ENCODE data around the gene TSC1. TPM values are rescaled to one million over a fixed set of nuclear protein-coding genes. Genes with fewer than 3 reads are reported as not detected.

Gene TSC1
- total and polyA plus RNA-seq, 10 of the 15 experiments (the other 5 are each of a cell fraction or from before 2014, with no cell fraction given), result 4.0 to 48.0 (median 14.9) TPM

GRCh38 chr9:132986114-132986513 lies 41.7 kb upstream of the TSC1 start:
- CTCF ChIA-PET, result no interaction called here
- ATAC-seq (no peak), DNase-seq (ENCODE audit: low read depth, low spot score) (no peak), FAIRE-seq (no peak)
- WGBS (ENCODE audit: insufficient coverage, insufficient replicate concordance, low lambda C conversion rate, missing lambda C conversion rate), result 37% methylated on average over 13 of the region's 13 CpGs
- H3K79me2 ChIP-seq (ENCODE audit: control insufficient read depth, insufficient read depth, low read length), result no peaks in the 10 kb centered on the region
- no TSS peak for BruUV-seq (replicated peaks)
- in situ Hi-C loops (cut with MboI), result no loop called here
- RAD21 ChIA-PET (ENCODE audit: unreplicated experiment), result no interaction called here
- H3K9me3 ChIP-seq (replicated peaks; ENCODE audit: control insufficient read depth, insufficient read depth, low read length), result no peaks in the 10 kb centered on the region
- no peak overlapping the region for H3K27ac ChIP-seq (ENCODE audit: control insufficient read depth, insufficient read depth)
- no peak overlapping the region for H3K4me3 ChIP-seq
- TF ChIP-seq CEBPZ (IDR thresholded peaks at IDR 0.05; ENCODE audit: low read depth, low read length) (no peak), SMARCA5 (IDR thresholded peaks at IDR 0.05) (no peak), POLR2AphosphoS2 (IDR thresholded peaks at IDR 0.05; ENCODE audit: low read depth, low read length) (no peak), YY1 (IDR thresholded peaks at IDR 0.05; ENCODE audit: low read depth, low read length) (no peak), KAT2A (conservative IDR thresholded peaks at IDR 0.05; ENCODE audit: control insufficient read depth, low read depth, low read length) (no peak), SREBF2 (IDR thresholded peaks at IDR 0.05; ENCODE audit: low read length) (no peak), JUNB (IDR thresholded peaks at IDR 0.05) (no peak), SMC3 (IDR thresholded peaks at IDR 0.05; ENCODE audit: borderline replicate concordance, low read length) (no peak), RUNX3 (IDR thresholded peaks at IDR 0.05; ENCODE audit: low read length) (no peak)
- H2AFZ ChIP-seq (ENCODE audit: control insufficient read depth, low read depth, low read length), result no peak overlapping the region
- no peaks in the 10 kb centered on the region for H3K4me1 ChIP-seq (ENCODE audit: control insufficient read depth, insufficient read depth, low read length)
- SMC1A ChIA-PET (ENCODE audit: uncharacterized antibody, unreplicated experiment), result no interaction called here
- H3K4me2 ChIP-seq (ENCODE audit: control insufficient read depth, insufficient read depth), result no peak overlapping the region
- intact Hi-C loops (cut with micrococcal nuclease; ENCODE audit: unreplicated experiment), result no loop called here
- no peaks in the 10 kb centered on the region for H3K36me3 ChIP-seq (ENCODE audit: control insufficient read depth in 2 of 2, insufficient read depth in 2 of 2, low read length in 1 of 2)
- H4K20me1 ChIP-seq (ENCODE audit: control insufficient read depth, insufficient read depth), result no peaks in the 10 kb centered on the region
- no peak overlapping the region for H3K9ac ChIP-seq (ENCODE audit: control insufficient read depth, insufficient read depth, low read length)
- H3K27me3 ChIP-seq (replicated peaks in 1 of 2; ENCODE audit: control insufficient read depth in 2 of 2, insufficient read depth in 2 of 2, low read length in 1 of 2), result peaks cover 0 to 4% of the 10 kb centered on the region in 2 experiments; a peak in 2 of 4 replicates
- POLR2A ChIA-PET, result interaction anchor here (1.2 kb wide), 1 partner anchor 128 kb away, joined by 3 read pairs; no protein-coding TSS in a partner anchor
